HG02798 (cell line): Measurements from ENCODE around the gene AATK.

Experiments
- ATAC-seq: cut with Tn5 transposase; IDR thresholded peaks from one replicate; pipeline ENCODE4 v1.9.1; 2021; ENCODE audit warnings: mild to moderate bottlenecking; ENCODE audit not compliant: unreplicated experiment, poor library complexity

AATK gene

DNA sequence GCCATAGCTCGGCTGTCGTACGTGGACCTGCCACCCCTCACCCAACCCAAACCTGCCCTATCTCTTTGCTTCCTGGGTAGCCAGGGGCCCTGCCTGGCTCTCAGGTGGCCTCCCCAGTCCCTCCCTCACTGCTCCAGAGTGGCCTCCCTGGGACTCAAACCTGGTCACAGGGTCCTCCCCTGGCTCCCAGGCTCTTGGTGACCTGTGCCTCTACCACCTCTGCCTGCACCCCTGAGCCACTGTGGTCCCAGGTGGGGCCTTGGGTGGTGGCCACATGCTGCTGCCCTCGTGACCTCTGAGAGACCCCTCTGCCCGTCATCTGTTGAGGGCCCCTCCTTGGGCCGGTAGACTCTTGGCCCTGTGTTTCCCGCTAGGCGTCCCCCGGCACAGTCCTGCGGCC, 65.4 kb downstream of the AATK start:
- ATAC-seq: no peak

DNA sequence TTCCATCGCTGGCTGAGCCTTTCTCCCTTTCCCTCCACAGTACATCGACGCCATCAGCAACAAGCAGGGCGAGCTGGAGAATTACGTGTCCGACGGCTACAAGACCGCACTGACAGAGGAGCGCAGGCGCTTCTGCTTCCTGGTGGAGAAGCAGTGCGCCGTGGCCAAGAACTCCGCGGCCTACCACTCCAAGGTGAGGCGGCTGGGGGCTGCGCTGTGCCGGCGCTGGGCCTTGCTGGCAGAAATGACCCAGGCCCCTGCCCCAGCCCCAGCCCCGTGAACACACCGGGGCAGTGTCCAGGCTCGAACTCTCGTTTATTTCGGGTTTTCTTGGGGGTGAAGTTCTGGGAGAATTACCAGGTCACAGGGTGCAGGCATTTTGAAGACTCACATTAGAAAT, 66.1 kb downstream of the AATK start:
- ATAC-seq: no peak

DNA sequence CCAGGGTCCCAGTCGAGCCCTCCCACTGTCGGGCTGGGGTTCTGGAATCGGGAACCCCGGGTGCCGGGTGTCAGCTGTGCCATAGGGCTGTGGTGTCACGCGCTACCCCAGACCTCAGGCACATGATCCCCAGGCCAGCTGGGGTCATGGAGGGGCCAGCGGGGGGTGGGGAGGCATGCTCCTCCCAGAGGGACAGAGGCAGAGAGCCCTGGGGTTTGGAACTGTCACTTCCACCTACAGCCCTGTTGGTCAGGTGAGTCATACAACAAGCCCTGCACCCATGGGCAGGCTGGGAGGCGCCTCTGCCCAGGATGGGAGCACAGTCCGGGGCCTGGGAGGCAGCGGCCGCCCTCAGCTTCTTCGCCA, 68.1 kb downstream of the AATK start:
- ATAC-seq: no peak

DNA sequence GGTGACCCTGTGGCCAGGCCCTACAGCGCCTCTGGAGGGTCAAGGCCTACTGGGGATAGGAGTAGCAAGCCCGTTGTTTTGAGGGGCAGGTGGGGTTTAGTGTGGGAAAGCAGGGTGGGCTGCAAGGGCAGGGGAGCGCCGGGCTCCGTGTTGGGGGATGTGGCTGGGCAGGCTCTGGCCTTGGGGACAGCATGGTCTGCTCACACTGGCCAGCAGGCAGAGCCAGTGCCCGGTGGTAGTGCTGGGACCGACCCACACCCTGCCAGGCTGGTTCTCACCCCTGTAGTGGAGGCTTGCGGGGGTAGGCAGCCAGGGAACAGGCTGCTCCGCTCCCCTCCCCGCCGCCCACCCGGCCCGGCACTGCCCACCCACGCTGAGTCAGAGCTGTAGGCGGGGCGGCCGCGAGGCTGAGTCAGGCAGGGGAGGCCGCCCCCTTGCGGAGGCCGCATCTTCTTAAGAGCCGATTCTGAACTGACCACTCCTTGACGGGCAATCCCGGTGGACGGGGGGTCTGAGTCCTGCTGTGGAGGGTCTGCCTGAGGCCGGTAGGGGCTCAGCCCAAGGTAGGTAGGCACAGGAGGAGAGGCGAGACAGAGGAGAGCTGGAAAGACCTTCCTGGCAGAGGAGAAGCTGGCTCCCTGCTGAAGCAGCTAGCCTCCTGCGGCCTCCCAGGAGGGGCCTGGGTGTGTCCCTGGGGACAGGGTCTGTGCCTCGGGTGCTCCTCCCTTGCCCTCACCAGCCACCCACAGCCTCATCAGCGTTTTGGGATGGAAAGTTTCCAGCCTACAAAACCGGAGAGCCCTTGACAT, 68.7 kb downstream of the AATK start:
- no peak for ATAC-seq

DNA sequence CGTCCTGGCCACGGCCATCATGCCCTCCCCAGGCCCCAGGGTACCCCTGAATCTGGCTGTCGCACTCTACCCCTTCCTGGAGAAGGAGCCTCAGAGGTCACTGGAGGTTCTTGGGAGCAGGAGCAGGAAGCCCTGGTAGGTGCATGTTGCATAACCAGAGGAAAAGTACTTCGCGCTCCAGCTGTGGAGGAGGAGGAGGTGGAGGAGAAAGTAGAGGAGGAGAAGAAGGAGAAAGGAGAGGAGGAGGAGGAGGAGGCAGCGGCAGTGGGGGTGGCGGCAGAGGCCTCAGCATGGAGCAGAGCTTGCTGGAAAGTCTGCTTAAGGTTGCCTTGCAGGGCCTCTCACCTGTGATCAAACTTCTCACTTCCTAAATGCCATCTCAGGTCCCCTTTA, 69.3 kb downstream of the AATK start:
- ATAC-seq: no peak

DNA sequence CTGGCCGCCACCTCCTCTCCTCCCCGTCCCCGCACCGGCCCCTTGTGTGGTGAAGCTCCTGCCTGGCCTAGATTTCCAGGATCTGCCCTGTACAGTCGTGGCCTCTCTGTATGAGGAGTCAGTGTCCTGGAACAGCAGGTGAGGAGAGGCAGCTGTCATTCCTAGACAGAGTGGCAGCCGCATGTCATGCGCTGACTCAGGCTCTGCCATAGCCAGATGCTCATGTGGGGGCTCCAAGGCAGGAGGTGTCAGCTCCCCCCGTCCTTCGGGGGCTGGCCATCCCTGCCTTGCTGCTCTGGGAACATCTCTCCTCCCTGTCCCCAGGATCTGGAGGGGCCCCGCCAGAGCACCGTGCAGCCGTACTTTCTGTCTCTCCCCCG, 70.6 kb downstream of the AATK start:
- no peak for ATAC-seq

DNA sequence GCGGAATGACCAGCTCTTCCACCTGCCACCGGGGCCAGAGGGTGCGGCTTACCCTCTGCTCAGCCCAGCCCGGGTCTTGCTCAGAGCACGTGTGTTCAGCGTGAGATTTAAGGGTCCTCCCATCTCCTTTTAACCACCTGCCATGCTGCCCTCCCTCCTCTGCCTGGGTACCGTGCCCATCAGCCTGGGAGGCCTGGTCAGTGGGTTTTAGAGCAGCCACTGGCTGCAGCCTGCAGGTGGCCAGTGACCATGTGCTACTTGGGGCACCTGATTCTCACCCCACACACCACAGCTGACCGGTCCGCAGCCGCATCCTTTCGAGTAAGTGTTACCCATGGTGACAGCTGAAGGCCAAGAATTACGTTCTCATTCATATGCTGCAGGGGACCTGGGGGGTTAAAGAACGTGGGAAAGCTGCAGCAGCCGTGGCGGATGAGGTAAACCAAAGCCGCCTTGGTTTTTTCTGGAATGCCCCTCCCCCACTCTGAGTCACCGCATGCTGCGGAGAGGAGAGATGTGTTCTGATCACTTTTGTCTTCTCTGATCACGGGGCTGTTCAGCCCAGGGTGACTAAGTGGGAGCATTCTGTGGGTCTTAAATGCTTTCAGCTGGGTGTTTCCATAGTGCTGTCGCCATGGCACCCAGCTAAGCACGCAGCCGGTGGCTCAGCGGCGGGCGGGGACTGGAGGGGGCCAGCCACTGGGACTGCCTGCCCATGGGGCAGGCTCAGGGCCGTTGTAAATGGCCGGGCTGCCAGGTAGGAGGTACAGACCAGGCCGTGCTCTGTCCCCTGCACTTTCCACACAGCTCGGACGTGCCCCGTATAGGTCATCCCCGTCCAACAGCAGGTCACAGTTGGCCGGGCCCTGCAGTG, 71.3 kb downstream of the AATK start:
- no peak for ATAC-seq

DNA sequence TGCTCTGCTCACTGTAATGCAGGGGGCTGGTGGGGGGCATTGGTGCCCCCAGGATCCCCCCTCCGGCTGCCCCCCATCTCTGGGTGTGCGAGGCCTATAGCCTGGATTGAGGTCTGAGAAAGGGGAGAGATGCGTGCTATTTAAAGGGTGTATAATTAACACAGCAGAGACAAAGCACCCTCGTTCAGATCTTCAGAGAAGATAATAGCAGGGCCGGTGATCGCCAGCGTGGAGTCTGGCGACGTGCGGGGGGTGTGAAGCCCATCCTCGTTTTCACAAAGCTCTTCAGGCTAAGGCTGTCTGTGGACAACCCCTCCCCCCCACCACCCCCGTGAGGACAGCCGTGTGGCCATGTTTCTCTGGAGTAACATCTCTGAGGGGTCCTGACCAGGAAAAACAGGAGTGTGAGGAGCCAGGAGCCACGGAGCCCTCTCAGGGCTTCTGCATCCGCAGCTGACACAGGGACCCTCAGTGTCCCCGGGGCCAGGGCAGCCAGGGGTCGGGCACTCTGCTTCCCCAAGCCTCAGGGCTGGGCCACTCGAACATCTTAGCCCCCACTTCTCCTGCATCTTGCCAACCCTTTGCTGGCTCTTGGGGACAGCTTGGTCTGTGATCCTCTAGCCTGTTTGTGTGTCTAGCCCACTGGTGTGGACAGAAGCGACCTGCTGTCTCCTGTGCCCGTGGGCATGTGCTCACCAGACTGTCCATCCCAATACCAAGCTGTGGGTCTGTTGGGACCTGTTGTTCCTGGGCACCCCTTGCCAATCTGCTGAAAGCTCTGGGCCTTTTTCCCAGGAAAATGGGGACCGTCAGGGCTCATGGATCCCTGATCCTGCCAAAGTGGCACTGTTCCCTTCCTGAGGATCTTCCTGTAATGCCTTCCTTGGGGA, 72.2 kb downstream of the AATK start:
- ATAC-seq: no peak

DNA sequence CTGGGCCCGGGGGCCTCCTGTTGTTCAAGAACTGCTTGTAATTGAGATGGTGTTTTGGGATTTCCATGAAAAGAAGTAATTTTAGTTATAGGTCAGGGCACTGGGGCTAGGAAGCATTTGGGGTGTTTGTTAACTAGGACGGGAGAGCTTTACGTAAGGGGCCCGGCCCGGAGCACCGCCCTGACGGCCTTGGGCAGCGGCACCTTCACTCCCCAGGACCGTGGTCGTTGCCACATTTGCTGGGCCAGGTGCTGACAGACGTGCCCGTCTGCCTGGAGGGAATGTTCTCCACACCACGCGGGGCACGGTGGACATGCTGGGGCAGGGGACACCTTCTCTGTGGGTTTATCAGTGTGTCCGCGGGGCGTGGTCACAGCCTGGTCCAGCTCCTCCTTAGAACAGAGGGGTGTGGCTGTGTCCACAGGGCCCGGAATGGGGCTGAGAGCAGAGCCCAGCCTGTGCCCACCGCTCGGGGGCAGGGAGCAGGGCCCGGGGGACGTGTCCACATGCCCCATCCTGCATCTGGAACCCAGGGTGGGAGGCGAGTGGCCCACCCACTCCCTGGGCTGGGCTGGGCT, 73.4 kb downstream of the AATK start:
- ATAC-seq: no peak

DNA sequence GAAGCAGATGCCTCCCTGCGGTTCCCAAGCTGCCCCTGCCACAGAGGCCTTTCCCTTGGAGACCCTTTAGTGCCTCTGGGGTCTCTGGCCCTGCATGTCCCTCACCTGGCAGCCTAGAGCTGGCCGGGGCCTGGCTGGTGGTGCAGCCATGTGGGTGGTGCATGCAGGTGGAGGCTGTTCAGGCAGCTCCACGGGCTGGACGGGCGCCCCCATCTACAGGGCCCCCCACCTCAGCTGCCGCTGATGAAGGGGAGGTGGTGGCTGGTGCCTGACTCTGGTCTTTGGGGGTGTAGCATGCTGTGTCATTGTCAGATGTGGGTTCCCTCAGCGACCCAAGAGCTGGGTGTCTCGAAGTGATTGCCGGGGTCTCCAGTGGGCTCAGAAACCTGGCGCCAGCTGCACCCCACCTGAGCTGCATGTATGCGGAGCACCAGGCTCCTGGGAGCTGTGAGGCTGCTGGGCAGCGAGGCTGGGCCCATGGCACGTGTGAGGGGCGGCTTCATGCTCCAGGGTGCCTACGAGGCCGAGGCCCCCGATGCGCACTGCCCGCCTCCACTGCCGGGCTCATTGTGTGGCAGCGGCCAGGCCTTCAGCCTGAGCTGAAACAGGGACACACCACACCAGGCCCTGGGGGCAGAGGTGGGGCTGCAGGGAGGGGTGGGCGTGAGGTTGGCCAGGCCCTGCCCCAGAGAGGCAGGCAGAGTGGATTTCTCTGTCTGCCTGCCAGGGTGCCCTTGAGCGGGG, 74.1 kb downstream of the AATK start:
- no peak for ATAC-seq

DNA sequence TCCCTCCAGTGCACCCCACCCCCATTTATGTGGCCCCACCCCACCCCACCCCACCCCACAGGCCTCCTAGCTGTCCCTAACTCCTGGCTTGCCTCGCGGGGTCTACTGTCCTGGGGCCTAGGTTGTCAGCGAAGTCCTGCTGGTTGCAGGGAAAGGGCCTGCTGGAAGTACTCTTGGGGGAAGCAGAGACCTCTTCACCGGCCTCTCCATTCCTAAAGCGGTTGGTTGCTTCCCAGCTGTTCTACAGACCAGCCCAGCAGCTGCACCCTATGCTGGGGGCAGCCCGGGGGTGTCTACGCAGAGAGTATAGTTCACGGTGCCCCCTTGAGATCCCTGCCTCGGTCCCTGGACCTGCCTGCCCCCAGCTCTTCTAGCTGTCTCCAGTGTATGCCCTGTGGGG, 74.9 kb downstream of the AATK start:
- no peak for ATAC-seq

DNA sequence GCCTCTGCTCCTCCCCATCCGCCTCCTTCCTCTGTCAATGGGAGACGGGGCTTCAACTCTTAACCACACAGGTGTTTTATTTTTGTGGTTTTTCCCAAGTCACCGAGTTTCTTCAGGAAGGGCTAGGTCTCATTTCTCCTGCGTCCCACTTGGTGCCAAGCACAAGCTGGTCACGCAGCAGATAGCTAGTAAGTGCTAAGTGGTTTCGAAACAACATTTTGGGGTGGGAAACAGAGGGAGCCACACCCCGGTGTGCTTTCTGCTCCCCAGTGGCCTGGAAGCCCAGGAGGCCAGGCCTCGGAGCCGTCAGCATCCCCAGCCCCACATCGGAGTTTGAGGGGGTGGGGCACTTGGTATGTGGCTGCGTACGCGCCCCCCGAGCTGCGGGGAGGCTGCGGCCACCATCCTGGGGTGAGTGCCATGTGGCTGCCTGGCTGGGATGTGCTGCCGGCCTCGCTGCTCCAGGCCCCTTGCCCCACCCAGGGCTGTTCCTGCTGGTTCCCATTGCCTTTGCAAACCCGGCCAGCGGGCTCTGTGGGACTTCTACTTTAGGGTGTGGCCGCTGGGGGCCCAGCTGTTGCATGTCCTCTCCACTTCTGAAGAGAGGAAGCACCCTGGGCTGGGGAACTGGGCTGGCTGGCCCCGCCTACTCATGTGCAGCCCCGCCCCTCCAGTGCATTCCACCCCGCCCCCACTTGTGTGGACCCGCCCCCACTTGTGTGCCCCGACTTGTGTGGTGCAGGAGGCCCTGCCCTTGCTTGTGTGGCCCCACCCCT, 75.5 kb downstream of the AATK start:
- ATAC-seq: no peak

DNA sequence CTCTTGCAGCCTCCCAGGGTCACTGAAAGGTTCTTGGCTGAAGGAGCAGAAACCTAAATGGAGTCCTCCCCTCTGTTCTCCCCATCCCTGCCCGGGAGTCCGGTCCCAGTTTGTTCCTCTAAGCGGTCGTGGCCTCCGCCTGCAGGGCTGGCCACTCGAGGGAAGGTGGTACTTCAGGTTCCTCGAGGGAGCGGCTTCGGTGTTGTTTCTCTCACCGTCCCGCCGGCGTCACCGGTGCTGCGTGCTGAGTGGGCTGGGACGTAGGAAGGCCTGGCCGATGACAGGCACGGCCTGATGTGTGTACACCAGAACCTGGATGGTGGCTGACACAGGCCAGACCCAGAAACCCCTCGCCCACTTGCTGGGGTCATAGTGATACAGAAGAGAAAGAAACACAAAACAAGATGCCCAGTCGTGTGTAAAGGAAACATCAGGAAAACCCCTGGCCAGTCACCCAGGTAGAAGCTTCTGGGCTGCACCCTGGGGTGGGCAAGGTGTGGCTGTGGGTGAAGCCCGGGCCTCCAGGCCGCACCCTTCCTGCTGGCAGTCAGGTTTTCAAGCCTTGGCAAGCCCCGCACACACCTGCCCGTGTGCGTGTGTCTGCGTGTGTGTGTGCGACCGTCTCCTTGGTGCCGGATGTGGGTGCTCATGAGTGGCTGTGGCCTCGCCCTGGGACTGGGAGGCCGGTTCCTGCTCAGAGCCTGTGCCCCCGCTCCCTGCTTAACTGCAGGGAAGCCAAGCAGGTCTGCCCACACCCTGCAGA, 79.1 kb downstream of the AATK start:
- ATAC-seq: no peak

DNA sequence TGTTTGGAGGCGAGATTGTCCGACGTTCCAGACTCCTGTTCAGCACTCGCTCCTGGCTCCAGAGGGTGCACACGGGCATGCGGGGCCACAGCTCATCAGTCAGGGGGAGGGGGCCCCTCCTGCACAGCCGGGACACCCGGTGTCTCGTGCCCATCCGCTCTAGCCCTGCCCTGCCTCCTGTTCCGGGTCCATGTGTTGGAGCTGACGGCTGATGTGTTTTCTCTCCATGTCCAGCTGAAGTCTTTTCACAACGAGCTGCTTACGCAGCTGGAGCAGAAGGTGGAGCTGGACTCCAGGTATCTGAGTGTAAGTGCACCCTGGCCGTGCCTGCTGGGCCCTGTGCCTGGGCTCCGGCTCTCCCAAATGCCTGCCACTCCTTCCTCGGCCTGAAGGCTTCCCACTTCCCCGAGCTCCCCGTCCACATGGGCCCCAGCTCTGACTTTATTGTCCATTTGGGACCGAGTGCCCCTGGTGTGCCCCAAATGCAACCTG, 80.6 kb downstream of the AATK start:
- ATAC-seq: no peak

DNA sequence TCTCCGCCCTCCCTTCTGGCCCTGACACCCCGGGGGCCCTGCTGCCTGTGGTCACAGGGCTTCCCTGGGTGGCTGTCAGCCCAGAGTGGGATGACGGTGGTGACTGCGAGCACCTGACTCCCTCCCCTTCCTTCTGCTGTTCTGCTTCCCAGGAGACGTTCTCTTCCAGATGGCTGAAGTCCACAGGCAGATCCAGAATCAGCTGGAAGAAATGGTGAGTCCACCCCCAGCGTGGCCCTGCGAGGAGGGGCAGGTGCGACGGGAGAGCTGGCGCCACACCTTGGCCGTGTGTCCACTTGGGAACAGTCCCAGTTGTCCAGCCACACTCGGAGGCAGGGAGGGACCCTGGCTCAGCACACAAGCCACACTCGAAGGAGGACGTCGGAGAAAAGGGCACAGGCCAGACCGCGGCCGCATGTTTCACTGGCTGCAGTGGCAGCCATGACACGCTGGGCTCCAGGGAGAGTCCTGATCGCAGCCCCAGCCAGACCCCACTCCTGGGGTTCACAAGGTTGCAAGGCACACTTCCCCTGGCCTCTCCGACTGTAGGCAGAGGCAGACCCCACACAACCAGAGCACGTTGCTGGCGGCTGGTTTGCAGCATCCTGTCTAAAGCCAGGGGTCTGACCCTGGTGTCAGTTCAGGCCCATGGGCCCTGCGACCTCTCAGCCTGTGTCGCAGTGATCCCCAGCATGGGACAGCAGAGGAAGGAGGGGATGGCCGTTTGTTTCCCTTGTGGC, 81.2 kb downstream of the AATK start:
- ATAC-seq: no peak

DNA sequence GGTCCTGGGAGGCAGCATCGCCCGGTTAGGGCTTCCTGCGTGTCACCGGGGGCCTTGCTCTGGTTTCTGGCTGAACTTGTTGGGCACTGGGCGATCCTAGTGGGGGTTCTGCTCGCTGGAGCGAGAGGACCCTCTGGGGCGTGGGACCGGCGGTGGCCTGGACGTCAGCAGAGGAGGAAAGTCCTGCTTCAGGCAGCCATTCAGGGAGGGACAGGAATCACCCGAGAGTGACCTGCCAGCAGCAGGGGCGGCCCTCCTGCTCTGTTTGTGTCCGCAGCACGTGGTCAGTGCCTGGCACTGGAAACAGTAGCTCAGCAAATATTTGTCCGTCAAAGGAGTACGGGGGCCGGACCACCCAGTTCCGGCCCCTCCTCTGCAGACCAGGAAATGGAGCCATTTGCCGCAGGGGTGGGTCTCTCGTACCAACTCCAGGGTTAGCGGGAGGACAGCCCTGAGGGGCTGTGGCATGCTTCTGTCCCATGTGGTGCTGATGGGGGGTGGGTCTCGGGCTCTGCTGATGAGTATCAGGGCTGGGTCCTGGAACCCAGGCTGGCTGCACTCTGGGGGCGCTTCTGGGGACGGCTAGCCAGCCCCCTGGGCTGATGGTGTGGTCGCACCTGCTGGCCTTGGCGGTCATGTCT, 82.8 kb downstream of the AATK start:
- no peak for ATAC-seq
